ENCODE measurements around the gene NFIA. TPM values are rescaled to one million over a fixed set of nuclear protein-coding genes. Genes with fewer than 3 reads are reported as not detected.

The NFIA gene
- total RNA-seq, 1 experiment from 2014 or later: 65.4 TPM

DNA sequence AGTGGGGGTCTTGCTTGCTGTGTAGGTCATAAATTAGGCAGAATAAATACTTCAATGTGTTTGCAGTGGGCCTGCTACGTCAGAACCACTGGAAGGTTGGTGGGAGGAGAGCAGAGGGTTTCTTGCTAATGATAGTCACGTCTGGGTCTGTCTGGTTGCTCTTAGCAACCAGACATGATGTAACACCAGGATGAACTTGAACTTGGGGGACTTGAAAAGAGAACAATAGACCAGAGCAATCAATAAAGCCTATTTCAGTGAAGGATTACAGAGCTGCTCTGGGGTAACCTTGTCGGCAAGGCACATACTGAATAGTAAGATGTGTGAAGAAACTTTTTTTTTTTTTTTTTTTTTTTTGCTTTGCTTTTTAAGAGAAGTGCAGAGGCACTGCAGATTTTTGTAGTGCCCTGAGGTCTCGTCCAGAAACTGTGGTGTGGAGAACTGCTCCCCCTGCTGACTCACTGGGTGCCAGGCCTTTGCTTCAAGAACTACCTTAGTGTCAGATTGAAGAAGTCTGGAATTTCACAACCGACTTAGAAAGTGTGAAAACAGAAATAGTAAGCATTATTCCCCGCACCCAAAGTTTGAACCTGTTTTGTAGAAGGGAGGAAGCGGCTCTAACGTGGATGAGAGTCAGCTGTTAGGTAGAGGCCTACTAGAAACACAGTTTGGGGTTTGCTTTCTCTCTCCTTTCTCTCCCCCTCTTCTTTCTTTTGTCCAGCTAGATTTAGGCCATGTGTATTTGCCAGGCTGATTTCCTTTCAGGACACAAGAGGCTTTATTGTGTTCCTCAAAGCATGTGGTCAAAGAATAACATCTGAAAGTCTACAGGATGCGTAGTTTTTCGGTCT is 371.0 kb downstream of the NFIA start:
- peaks cover 13% of the 10 kb centered on the region for H3K36me3 ChIP-seq (ENCODE audit: insufficient read depth, low read length, poor library complexity, severe bottlenecking)
- no peaks in the 10 kb centered on the region for H3K9me3 ChIP-seq (ENCODE audit: low read depth, low read length, poor library complexity, severe bottlenecking)
- H3K27ac ChIP-seq (ENCODE audit: low read depth, low read length, poor library complexity, severe bottlenecking): peak overlapping the region; percentile 62
- ChIA-PET CTCF (interaction anchor here (0.5 to 1.8 kb wide), 9 partner anchors 20 to 474 kb away, joined by 3 to 12 read pairs (median 6); no protein-coding TSS in a partner anchor), POLR2A (ENCODE audit: low non-redundant PET) (no interaction called here)
- BruUV-seq (replicated peaks): no TSS peak
- peaks cover 37% of the 10 kb centered on the region for H3K4me1 ChIP-seq (ENCODE audit: insufficient read depth, low read length, poor library complexity, severe bottlenecking)
- intact Hi-C loops (cut with micrococcal nuclease; ENCODE audit: unreplicated experiment): loop anchor here (2.0 to 10.0 kb wide), 6 partner anchors 96 to 481 kb away; no protein-coding TSS in a partner anchor
- H3K4me3 ChIP-seq (ENCODE audit: low read depth, low read length, poor library complexity, severe bottlenecking): no peak overlapping the region
- TF ChIP-seq, protein P1, sequence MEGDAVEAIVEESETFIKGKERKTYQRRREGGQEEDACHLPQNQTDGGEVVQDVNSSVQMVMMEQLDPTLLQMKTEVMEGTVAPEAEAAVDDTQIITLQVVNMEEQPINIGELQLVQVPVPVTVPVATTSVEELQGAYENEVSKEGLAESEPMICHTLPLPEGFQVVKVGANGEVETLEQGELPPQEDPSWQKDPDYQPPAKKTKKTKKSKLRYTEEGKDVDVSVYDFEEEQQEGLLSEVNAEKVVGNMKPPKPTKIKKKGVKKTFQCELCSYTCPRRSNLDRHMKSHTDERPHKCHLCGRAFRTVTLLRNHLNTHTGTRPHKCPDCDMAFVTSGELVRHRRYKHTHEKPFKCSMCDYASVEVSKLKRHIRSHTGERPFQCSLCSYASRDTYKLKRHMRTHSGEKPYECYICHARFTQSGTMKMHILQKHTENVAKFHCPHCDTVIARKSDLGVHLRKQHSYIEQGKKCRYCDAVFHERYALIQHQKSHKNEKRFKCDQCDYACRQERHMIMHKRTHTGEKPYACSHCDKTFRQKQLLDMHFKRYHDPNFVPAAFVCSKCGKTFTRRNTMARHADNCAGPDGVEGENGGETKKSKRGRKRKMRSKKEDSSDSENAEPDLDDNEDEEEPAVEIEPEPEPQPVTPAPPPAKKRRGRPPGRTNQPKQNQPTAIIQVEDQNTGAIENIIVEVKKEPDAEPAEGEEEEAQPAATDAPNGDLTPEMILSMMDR (conservative IDR thresholded peaks at IDR 0.05; ENCODE audit: low read depth, low read length): peak; percentile 90
- TF ChIP-seq EZH2 (IDR thresholded peaks at IDR 0.05; ENCODE audit: borderline replicate concordance, low read depth, low read length, poor library complexity, severe bottlenecking): no peak
- H3K27me3 ChIP-seq (replicated peaks; ENCODE audit: insufficient read depth, low read depth, low read length, poor library complexity): no peaks in the 10 kb centered on the region
- peak; percentile 92 for DNase-seq (ENCODE audit: low spot score)

DNA sequence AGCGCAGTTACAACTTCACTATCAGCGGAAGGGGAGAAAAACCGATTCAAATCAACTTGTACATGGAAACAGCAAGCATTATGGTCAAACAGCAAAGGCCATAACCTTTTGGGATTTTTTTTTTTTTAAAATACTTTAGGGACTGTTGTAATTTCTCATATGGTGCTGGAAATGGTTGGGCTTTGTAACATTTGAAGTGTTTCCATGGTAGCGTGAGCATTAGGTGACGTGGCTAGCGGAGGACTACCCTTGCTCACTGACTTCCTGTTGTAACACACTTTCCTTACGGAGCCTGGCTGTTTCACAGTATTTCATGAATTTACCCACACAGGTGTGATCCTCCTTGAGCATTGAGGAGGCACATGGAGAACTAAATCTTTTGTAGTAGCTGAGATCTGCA is 373.0 kb downstream of the NFIA start:
- POLR2A ChIA-PET (ENCODE audit: low non-redundant PET): no interaction called here
- TF ChIP-seq, protein P1 (conservative IDR thresholded peaks at IDR 0.05; ENCODE audit: low read depth, low read length): no peak
- no peak for TF ChIP-seq EZH2 (IDR thresholded peaks at IDR 0.05; ENCODE audit: borderline replicate concordance, low read depth, low read length, poor library complexity, severe bottlenecking)
- peaks cover 13% of the 10 kb centered on the region for H3K36me3 ChIP-seq (ENCODE audit: insufficient read depth, low read length, poor library complexity, severe bottlenecking)
- BruUV-seq (replicated peaks): no TSS peak
- H3K4me3 ChIP-seq (ENCODE audit: low read depth, low read length, poor library complexity, severe bottlenecking): no peak overlapping the region
- H3K27me3 ChIP-seq (replicated peaks; ENCODE audit: insufficient read depth, low read depth, low read length, poor library complexity): no peaks in the 10 kb centered on the region
- no peak overlapping the region for H3K27ac ChIP-seq (ENCODE audit: low read depth, low read length, poor library complexity, severe bottlenecking)
- CTCF ChIA-PET: no interaction called here
- peaks cover 29% of the 10 kb centered on the region for H3K4me1 ChIP-seq (ENCODE audit: insufficient read depth, low read length, poor library complexity, severe bottlenecking)
- no peaks in the 10 kb centered on the region for H3K9me3 ChIP-seq (ENCODE audit: low read depth, low read length, poor library complexity, severe bottlenecking)
- intact Hi-C loops (cut with micrococcal nuclease; ENCODE audit: unreplicated experiment): loop anchor here (10.0 kb wide), 1 partner anchor 399 kb away; no protein-coding TSS in a partner anchor
- no peak for DNase-seq (ENCODE audit: low spot score)

DNA sequence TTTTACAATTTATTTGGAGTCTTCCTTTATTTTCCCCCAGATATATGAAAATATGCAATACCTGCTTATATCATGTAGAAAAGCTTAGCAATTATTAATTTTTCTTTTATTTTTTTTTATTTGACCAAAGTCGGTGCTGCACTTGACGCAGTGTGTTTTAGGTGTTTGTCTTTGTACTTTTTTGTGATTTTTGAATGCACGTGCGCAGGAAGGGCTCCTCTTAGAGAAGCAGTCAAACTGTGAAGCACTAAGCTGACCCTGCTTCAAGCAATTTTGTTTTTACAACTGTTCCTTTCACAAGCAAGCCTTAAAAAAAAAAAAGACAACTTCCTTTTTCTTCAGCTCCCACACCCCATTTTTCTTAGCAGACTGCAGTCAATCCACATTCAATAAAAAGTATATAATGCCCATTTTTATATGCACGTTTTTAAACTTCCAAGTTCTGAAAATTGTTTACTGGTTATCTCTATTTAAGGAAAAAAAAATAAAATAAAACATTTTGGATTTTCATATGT is 375.2 kb downstream of the NFIA start:
- ChIA-PET POLR2A (ENCODE audit: low non-redundant PET) (no interaction called here), CTCF (interaction anchor here (0.7 kb wide), 1 partner anchor 332 kb away, joined by 3 read pairs; no protein-coding TSS in a partner anchor)
- peaks cover 13% of the 10 kb centered on the region for H3K36me3 ChIP-seq (ENCODE audit: insufficient read depth, low read length, poor library complexity, severe bottlenecking)
- DNase-seq (ENCODE audit: low spot score): no peak
- H3K27me3 ChIP-seq (replicated peaks; ENCODE audit: insufficient read depth, low read depth, low read length, poor library complexity): no peaks in the 10 kb centered on the region
- no peak overlapping the region for H3K4me3 ChIP-seq (ENCODE audit: low read depth, low read length, poor library complexity, severe bottlenecking)
- no peak for TF ChIP-seq EZH2 (IDR thresholded peaks at IDR 0.05; ENCODE audit: borderline replicate concordance, low read depth, low read length, poor library complexity, severe bottlenecking)
- TF ChIP-seq, protein P1 (conservative IDR thresholded peaks at IDR 0.05; ENCODE audit: low read depth, low read length): no peak
- no peaks in the 10 kb centered on the region for H3K9me3 ChIP-seq (ENCODE audit: low read depth, low read length, poor library complexity, severe bottlenecking)
- H3K27ac ChIP-seq (ENCODE audit: low read depth, low read length, poor library complexity, severe bottlenecking): no peak overlapping the region
- intact Hi-C loops (cut with micrococcal nuclease; ENCODE audit: unreplicated experiment): loop anchor here (10.0 kb wide), 1 partner anchor 397 kb away; no protein-coding TSS in a partner anchor
- no TSS peak for BruUV-seq (replicated peaks)
- H3K4me1 ChIP-seq (ENCODE audit: insufficient read depth, low read length, poor library complexity, severe bottlenecking): peaks cover 7% of the 10 kb centered on the region
